PC-3 (cell line): Measurements from ENCODE around the gene BSDC1.

Experiments used
- CTCF ChIP-seq: fragments of 300-600 bp; sonication (generic); conservative IDR thresholded peaks from 2 replicates; pipeline ENCODE4 v1.5.1; 2017; ENCODE audit warnings: antibody characterized with exemption, low read depth, mild to moderate bottlenecking, low read length
- EZH2 ChIP-seq: fragments of 300-600 bp; sonication (generic); IDR thresholded peaks from one replicate; pipeline ENCODE4 v1.6.1; 2017; ENCODE audit warnings: antibody characterized with exemption, mild to moderate bottlenecking, low read length; ENCODE audit not compliant: unreplicated experiment
- EZH2phosphoT487 ChIP-seq: fragments of 300-600 bp; sonication (generic); IDR thresholded peaks from 2 replicates; pipeline ENCODE4 v1.6.1; 2018; ENCODE audit warnings: mild to moderate bottlenecking, antibody characterized with exemption, low read length, borderline replicate concordance

GRCh38 chr1:32394890-32395432 lies 720 bp upstream of the BSDC1 start:
- TF ChIP-seq EZH2 (no peak), CTCF (no peak), EZH2phosphoT487 (no peak)
